CD4-positive, alpha-beta T cell treated with Interferon alpha-2 for 1 hour (primary cell): ENCODE data around the gene SART3.

Experiments
- DNase-seq, 2 donors: peaks; one replicate each; pipeline ENCODE4 v3.0.0-alpha.2; 2020 to 2022

SART3 gene

GRCh38 chr12:108560752-108561719 lies at the start of gene SART3:
Gene SART3 (minus strand): TSS chr12:108561173. CDS start chr12:108561154, 19 bp downstream.
- peak; percentile 82 to 91 for DNase-seq

GRCh38 chr12:108610336-108610815 lies 49.4 kb upstream of the SART3 start:
- DNase-seq: no peak

GRCh38 chr12:108609537-108610335 lies 48.8 kb upstream of the SART3 start:
- DNase-seq: no peak

DNA sequence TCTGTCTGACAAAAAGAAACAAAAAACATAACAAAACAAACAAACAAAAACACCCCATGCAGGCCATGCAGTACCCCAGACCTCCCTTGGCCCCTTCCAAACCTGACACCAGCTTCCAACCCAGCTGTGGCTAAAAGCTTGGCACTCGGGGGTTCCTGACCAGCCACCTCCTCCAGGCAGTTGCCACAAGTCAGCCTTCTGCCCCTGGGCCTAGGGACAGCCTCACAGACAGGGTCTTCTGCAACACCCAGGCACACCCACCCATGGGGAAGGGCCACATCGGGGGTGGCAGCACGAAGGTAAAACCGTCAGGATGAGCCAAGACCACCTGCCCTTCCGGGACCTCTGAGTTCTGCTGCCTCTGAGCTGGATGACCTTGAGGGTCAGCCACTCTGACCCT lies 47.6 kb upstream of the SART3 start:
- DNase-seq: no peak

DNA sequence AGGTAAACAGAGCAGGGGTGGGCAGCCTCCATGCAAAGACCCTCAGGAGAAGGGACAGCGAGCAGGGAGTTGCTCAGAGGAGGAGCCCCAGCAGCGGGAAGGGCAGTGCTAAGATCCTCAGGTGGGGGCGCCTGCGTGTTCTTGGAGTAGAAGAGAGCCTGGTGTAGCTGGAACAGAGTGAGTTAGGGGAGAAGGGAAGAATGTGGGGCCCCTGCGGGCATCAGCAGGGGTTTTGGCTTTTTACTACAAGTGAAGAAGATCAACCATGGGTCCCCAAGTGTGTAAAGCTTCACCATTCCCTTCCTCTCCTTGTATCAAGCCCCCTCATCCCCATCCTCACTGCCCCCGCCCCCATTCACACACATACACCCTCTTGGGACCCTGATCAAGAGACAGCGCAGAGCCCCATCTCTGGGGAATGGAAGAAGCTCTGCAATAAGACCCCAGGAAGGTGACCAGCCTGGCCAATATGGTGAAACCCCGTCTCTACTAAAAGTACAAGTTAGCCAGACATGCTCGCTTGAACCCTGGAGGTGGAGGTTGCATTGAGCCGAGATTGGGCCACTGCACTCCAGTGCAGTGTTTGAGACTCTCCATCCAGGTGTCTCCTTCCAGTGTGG lies 47.1 kb upstream of the SART3 start:
- DNase-seq: no peak

DNA sequence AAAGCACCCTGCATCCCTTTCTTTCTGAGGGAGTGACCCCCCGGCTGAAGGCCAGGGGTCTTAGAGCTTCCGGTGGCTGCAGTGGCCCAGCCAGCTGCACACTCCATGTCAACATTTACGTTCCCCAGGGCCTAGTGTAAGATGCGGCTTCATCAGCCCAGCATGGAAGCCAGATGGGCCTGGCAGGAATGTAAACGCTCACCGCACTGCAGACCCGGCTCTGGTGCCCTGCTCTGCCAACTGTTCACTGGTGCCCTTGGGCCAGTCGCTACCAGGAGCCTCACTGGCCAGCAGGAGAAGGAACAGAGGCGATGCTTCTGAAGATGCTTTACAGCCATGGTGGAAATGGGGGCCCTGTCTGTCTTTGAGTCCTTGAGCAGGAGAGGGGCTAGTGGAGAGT lies 45.5 kb upstream of the SART3 start:
- no peak for DNase-seq

DNA sequence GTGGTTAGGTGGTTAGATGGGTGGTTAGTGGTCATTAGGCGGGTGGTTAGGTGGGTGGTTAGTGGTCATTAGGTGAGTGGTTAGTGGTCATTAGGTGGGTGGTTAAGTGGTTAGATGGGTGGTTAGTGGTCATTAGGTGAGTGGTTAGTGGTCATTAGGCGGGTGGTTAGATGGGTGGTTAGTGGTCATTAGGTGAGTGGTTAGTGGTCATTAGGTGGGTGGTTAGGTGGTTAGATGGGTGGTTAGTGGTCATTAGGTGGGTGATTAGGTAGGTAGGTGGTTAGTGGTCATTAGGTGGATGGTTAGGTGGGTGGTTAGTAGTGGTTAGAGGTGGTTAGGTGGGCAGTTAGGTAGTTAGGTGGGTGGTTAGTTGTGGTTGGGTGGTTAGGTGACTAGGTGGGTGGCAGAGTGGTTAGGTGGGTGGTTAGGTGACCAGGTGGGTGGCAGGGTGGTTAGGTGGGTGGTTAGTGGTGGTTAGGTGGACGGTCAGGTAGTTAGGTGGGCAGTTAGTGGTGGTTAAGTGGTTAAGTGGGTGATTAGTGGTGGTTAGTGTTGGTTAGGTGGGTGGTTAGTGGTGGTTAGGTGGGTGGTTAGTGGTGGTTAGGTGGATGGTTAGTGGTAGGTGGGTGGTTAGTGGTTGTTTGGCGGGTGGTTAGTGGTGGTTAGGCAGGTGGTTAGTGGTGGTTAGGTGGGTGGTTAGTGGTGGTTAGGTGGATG lies 44.9 kb upstream of the SART3 start:
- no peak for DNase-seq

DNA sequence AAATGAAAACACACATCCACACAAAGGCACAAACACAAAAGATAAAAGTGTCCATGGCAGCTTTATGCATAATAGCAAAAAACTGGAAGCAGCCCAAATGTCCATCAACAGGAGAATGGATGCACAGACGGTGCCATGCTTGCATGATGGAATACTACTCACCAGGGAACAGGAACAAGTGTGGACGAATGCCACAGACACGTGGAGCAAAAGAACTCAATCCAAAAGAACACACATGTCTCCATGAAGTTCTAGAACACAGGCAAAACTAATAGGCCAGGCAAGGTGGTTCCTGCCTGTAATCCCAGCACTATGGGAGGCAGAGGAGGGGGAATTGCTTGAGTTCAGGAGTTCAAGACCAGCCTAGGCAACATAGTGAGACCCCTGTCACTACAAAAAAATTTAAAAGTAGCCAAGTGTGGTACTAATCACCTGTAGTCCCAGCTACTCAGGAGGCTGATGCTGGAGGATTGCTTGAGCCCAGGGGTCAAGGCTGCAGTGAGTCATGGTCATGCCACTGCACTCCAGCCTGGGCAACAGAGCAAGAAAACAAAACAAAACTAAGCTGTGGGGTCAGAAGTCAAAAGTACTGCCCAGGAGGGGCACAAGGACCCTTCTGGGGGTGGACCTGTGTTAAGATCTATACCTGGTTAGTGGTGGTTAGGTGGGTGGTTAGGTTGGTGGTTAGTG lies 44.2 kb upstream of the SART3 start:
- DNase-seq: no peak

DNA sequence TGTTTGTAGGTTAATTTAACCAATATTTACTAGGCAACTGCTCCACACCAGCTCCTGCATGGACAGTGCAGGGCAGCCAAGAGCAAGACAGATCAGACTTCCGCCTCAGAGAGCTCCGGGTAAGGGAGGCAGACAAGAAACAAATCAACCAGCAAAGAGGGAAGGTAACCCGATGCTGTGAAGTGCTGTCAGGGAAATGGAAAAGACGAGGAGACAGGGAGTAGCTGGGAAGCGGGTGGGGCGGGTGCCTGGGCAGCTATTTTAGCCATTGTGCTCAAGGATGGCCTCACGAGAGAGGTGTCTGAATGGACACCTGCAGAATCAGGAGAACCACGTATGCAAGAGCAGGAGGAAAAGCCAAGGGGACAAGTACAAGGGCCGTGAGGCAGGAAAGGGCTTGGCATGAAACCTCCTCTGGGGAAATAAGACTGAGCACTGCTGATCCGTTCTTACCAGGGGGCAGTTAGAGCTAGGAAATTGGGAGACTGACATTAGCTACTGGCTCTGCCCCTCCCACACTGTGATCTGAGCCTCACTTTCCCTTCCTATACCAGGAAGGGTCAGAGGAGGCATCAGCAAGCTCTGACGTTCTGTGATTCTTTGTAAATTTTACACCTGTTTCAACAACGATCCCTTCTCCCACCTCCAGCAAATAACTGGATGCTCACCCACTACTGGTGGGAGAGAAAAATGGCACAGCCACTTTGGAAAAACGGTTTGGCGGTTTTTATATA lies 43.4 kb upstream of the SART3 start:
- no peak for DNase-seq

GRCh38 chr12:108603743-108604142 lies 42.8 kb upstream of the SART3 start:
- no peak for DNase-seq

DNA sequence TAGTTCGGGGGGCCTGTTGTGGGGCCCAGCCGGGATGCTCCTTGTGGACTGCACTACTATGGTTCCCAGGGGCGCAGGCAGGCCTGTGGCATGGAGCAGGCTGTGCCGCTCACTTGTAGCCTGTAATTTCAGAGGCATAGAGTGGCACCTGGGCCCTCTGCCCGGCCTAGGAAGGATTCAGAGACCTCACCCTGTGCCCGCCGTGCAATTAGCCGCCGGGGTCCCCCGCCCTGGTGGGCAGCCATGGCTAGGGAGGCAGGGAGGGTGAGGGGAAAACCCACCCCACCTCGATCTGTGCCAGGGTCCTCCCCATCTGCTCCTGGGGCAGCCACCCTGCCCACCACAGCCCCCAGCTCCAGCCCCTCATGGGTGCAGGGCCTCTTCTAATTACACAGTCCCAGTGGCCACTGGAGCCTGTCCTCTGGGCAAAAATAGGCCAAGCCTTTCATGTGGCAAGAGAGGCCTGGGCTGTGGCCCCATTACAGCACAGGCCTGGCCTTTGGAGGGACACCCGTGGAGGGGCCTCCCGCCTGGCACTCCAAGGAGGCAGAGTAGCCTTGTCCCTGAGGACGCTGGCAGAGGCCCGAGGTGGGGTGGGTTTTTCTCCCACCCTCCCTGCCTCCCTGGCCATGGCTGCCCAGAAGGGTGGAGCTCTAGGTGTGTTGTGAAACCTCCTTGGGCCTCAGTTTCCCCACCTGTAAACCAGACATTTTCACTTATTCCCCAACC lies 42.2 kb upstream of the SART3 start:
- DNase-seq: no peak

DNA sequence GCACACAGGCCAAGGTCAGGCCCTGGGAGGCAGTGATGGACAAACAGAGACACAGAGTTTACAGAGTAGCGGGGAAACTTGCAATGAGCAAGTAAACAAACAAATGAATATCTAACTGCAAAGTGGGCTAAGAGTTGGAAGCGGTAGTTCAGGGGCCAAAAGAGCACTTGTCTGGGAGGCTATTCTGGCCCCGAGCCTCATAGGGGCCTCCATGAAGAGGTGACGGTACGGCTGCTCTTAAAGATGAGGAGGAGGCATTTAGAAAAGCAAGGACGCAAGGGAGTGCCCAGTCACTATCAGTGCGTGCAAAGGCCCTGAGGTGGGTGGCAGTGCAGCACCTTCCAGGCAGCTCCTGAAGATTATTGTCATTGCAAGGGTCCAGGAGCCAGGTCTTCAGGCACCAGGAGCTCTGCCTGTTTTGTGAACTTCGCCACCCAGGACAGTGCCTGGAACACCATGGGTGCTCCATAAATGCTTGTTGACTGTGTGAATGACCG lies 41.3 kb upstream of the SART3 start:
- no peak for DNase-seq

DNA sequence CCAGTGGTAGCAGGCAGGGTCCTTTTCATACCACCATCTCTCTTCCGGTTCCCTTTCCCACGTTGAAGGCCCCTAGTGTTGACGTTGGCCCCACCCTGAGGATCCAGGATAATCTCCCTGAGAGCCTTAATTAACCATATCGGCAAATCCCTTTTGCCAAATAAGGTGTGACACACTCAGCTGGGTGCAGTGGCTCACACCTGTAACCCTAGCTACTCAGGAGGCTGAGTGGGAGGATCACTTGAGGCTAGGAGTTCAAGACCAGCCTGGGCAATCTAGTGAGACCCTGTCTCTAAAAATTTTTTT lies 39.7 kb upstream of the SART3 start:
- DNase-seq: no peak

GRCh38 chr12:108599948-108600701 lies 39.2 kb upstream of the SART3 start:
- no peak for DNase-seq

GRCh38 chr12:108599541-108599940 lies 38.6 kb upstream of the SART3 start:
- no peak for DNase-seq

- no peak for DNase-seq
Observed at GRCh38 chr12:108598553-108599250, 37.7 kb upstream of the SART3 start.

DNA sequence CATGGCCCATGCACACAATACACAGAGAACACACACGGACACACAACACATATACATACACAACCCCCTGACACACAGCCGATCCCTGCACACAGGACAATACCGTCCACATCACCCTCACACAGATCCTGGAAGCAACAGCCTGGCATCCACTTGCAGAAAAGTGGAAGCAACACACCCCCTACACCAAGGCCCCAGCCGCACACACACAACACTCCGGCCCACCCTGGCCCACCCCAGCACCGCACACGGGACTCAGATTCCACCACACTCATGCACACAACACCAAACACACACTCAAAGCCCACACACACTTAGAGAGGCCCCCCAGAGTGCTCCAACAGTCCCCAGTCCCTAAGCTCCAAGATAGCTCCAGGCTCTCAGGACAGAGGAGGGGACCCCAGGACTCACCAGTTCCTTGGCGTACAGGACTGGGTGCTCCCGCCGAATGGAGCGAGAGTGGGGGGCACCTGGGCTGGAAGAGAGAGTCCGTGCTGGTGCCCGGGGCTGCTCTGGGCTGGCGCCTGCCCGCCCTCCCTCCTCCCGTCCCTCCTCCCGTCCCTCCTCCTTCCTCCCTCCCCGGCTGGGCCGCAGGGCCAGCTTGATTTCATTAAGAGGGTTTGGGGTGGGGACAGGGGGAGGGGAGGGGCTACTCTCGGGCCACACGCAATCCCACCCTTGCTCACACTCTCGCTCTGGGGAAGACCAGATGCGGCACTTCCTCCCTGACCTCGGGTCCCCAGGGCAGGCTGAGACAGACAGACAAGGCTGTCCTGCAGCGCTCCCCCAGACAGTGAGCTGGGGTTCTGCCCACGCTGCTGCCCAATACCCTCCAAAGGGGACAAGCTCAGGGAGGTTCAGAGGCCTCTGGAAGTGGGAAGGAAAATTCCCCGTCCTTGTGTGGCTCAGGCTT lies 36.8 kb upstream of the SART3 start, which contains the start of gene TMEM119:
TSS of gene TMEM119 (minus strand) at position 526 of the 913 bp plus-strand sequence. CDS start 5,701 bp downstream, outside the sequence.
- DNase-seq: no peak
